GM23338 (cell line): ENCODE results near the gene PARG. TPM values are rescaled to one million over a fixed set of nuclear protein-coding genes. Genes with fewer than 3 reads are reported as not detected.

ENCODE experiments used
- ATAC-seq: fragments of 200-7000 bp; cut with Tn5 transposase; 3 replicates; pipeline ENCODE4 v1.9.1; 2020
- DNase-seq: peaks from one replicate; pipeline ENCODE4 v3.0.0-alpha.2; 2015; ENCODE audit warnings: low spot score
- H2AFZ ChIP-seq: fragments of 200-600 bp; sonication (generic); 2 replicates; pipeline ENCODE4 v1.8.0; 2016; ENCODE audit warnings: antibody characterized with exemption, mild to moderate bottlenecking, moderate library complexity
- H3F3A ChIP-seq: fragments of 200-600 bp; sonication (generic); replicated peaks from 2 replicates; pipeline ENCODE4 v1.8.0; 2017; ENCODE audit warnings: antibody characterized with exemption, mixed run types, low read depth
- H3K27ac ChIP-seq: fragments of 200-600 bp; sonication (generic); 2 replicates; pipeline ENCODE4 v1.6.1; 2016; ENCODE audit warnings: low read depth
- H3K27me3 ChIP-seq: fragments of 200-600 bp; sonication (generic); 2 replicates; pipeline ENCODE4 v1.8.0; 2016; ENCODE audit warnings: mild to moderate bottlenecking, mixed run types, moderate library complexity; ENCODE audit not compliant: insufficient read depth
- H3K36me3 ChIP-seq: fragments of 200-600 bp; sonication (generic); 2 replicates; pipeline ENCODE4 v1.8.0; 2016; ENCODE audit warnings: mild to moderate bottlenecking; ENCODE audit not compliant: insufficient read depth
- H3K4me1 ChIP-seq: fragments of 200-600 bp; sonication (generic); 2 replicates; pipeline ENCODE4 v1.8.0; 2016; ENCODE audit warnings: mild to moderate bottlenecking, moderate library complexity; ENCODE audit not compliant: insufficient read depth
- H3K4me2 ChIP-seq: fragments of 200-600 bp; sonication (generic); 2 replicates; pipeline ENCODE4 v1.7.1; 2017; ENCODE audit warnings: mixed run types
- H3K4me3 ChIP-seq: fragments of 200-600 bp; sonication (generic); 2 replicates; pipeline ENCODE4 v1.6.1; 2016; ENCODE audit warnings: mixed run types
- H3K79me2 ChIP-seq: fragments of 200-600 bp; sonication (generic); replicated peaks from 2 replicates; pipeline ENCODE4 v1.8.0; 2017; ENCODE audit warnings: mild to moderate bottlenecking; ENCODE audit not compliant: insufficient read depth
- H3K9me2 ChIP-seq: fragments of 200-600 bp; sonication (generic); 2 replicates; pipeline ENCODE4 v1.8.0; 2017; ENCODE audit not compliant: insufficient read depth
- H4K20me1 ChIP-seq: fragments of 200-600 bp; sonication (generic); replicated peaks from 2 replicates; pipeline ENCODE4 v1.8.0; 2017; ENCODE audit warnings: mild to moderate bottlenecking; ENCODE audit not compliant: insufficient read depth
- H3K27ac Mint-ChIP-seq: 2 replicates; pipeline ENCODE4 v1.8.0; 2020; ENCODE audit warnings: inconsistent platforms, mild to moderate bottlenecking, moderate library complexity, mixed read lengths
- H3K27me3 Mint-ChIP-seq: 3 replicates; pipeline ENCODE4 v1.8.0; 2022; ENCODE audit warnings: low read depth, mild to moderate bottlenecking, moderate library complexity, mixed read lengths, inconsistent platforms; ENCODE audit not compliant: insufficient read depth, poor library complexity
- H3K36me3 Mint-ChIP-seq: 3 replicates; pipeline ENCODE4 v1.8.0; 2021; ENCODE audit warnings: low read depth, mild to moderate bottlenecking, inconsistent platforms, moderate library complexity, mixed read lengths
- H3K4me1 Mint-ChIP-seq: 3 replicates; pipeline ENCODE4 v1.8.0; 2020; ENCODE audit warnings: mild to moderate bottlenecking, inconsistent platforms, mixed read lengths
- H3K4me3 Mint-ChIP-seq: 3 replicates; pipeline ENCODE4 v1.8.0; 2021; ENCODE audit warnings: moderate library complexity, mild to moderate bottlenecking, inconsistent platforms, mixed read lengths
- H3K9me3 Mint-ChIP-seq: 3 replicates; pipeline ENCODE4 v1.8.0; 2020; ENCODE audit warnings: moderate library complexity, mild to moderate bottlenecking, inconsistent platforms, mixed read lengths
- CREB1 ChIP-seq: fragments of 250-450 bp; sonication (Bioruptor Pico); IDR thresholded peaks from 2 replicates; pipeline ENCODE4 v1.5.0; 2020; ENCODE audit warnings: low read depth, mild to moderate bottlenecking, moderate library complexity
- CTCF ChIP-seq, 2 experiments: fragments of 200-600 bp in 1 of 2; sonication (generic) in 1 of 2; conservative IDR thresholded peaks; 2 replicates each; pipeline versions ENCODE4 v1.5.1 to v1.6.1; 2016 to 2017; ENCODE audit warnings: antibody characterized with exemption in 2 of 2, low read depth in 2 of 2, mild to moderate bottlenecking in 2 of 2, moderate library complexity in 1 of 2
- EZH2phosphoT487 ChIP-seq: fragments of 200-600 bp; sonication (generic); IDR thresholded peaks from one replicate; pipeline ENCODE4 v1.8.1; 2018; ENCODE audit warnings: antibody characterized with exemption; ENCODE audit not compliant: unreplicated experiment
- JUNB ChIP-seq: IDR thresholded peaks from one replicate; pipeline ENCODE4 v1.6.1; 2016; ENCODE audit warnings: antibody characterized with exemption; ENCODE audit not compliant: unreplicated experiment
- NANOG ChIP-seq: IDR thresholded peaks from 2 replicates; pipeline ENCODE4 v1.6.1; 2016; ENCODE audit warnings: antibody characterized with exemption, borderline replicate concordance
- POLR2AphosphoS5 ChIP-seq: IDR thresholded peaks from 2 replicates; pipeline ENCODE4 v1.6.1; 2016; ENCODE audit warnings: antibody characterized with exemption, low read depth
- STAT1 ChIP-seq: IDR thresholded peaks from one replicate; pipeline ENCODE4 v1.6.1; 2016; ENCODE audit warnings: antibody characterized with exemption; ENCODE audit not compliant: unreplicated experiment
- ZNF114 ChIP-seq: fragments of 250-450 bp; sonication (Bioruptor Pico); IDR thresholded peaks from 2 replicates; pipeline ENCODE4 v1.5.0; 2020; ENCODE audit warnings: mild to moderate bottlenecking, moderate library complexity
- ZNF331 ChIP-seq: fragments of 250-450 bp; sonication (Bioruptor Pico); IDR thresholded peaks from 2 replicates; pipeline ENCODE4 v1.5.0; 2020; ENCODE audit warnings: low read depth, mild to moderate bottlenecking, moderate library complexity
- polyA plus RNA-seq: library from polyadenylated mRNA; unstranded; fragments of >200 nt; fragmentation: Nextera tagmentation; extraction: Ambion mirVana; gene quantifications from 2 replicates; pipeline ENCODE4 v1.2.1, GENCODE V29; 2016
- total RNA-seq: library from RNA; depleted of rRNA; stranded (reverse); fragments of >200 nt; shearing (Covaris generic); gene quantifications from 2 replicates; pipeline ENCODE4 v1.2.3, GENCODE V29; 2014
- TF ChIP-seq, protein P1 (sequence below): IDR thresholded peaks from one replicate; pipeline ENCODE4 v1.6.1; 2018; ENCODE audit warnings: antibody characterized with exemption; ENCODE audit not compliant: unreplicated experiment
- TF ChIP-seq, protein P2 (sequence below): fragments of 250-450 bp; sonication (Bioruptor Pico); IDR thresholded peaks from 2 replicates; pipeline ENCODE4 v1.5.0; 2020; ENCODE audit warnings: mild to moderate bottlenecking, moderate library complexity

Gene PARG
- total and polyA plus RNA-seq, 2 experiments from 2014 or later, result 19.1 to 63.8 TPM

DNA sequence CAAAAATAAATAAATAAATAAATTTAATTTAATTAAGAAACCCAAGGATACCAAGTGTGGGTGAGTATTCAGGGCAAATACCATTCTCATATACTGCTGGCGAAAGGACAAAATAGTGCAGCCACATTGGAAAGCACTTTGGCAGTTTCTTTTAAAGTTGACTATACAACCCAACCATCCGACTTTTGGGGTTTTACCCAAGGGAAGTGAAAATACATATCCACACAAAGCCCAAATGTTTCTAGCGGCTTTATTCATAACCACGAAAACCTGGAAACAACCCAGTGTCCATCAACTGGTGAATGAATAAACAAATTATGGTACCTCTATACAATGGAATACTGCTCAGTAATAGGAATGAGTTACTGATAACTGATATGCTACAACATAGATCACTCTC is 143.6 kb downstream of the PARG start:
- Histone ChIP-seq H3K27ac (no peak overlapping the region), H3K4me3 (no peak overlapping the region), H3K4me2 (no peak overlapping the region), H4K20me1 (no peaks in the 10 kb centered on the region), H3K9me2 (no peaks in the 10 kb centered on the region), H3K79me2 (no peaks in the 10 kb centered on the region), H3F3A (no peaks in the 10 kb centered on the region), H3K36me3 (no peaks in the 10 kb centered on the region), H3K27me3 (no peaks in the 10 kb centered on the region), H3K4me1 (no peaks in the 10 kb centered on the region), H2AFZ (no peak overlapping the region)
- DNase-seq (no peak), ATAC-seq (no peak)
- H3K4me3 Mint-ChIP-seq, result no peak overlapping the region
- H3K36me3 Mint-ChIP-seq, result no peaks in the 10 kb centered on the region
- peaks cover 1% of the 10 kb centered on the region for H3K27me3 Mint-ChIP-seq
- no peak for TF ChIP-seq NANOG
- TF ChIP-seq, protein P1, sequence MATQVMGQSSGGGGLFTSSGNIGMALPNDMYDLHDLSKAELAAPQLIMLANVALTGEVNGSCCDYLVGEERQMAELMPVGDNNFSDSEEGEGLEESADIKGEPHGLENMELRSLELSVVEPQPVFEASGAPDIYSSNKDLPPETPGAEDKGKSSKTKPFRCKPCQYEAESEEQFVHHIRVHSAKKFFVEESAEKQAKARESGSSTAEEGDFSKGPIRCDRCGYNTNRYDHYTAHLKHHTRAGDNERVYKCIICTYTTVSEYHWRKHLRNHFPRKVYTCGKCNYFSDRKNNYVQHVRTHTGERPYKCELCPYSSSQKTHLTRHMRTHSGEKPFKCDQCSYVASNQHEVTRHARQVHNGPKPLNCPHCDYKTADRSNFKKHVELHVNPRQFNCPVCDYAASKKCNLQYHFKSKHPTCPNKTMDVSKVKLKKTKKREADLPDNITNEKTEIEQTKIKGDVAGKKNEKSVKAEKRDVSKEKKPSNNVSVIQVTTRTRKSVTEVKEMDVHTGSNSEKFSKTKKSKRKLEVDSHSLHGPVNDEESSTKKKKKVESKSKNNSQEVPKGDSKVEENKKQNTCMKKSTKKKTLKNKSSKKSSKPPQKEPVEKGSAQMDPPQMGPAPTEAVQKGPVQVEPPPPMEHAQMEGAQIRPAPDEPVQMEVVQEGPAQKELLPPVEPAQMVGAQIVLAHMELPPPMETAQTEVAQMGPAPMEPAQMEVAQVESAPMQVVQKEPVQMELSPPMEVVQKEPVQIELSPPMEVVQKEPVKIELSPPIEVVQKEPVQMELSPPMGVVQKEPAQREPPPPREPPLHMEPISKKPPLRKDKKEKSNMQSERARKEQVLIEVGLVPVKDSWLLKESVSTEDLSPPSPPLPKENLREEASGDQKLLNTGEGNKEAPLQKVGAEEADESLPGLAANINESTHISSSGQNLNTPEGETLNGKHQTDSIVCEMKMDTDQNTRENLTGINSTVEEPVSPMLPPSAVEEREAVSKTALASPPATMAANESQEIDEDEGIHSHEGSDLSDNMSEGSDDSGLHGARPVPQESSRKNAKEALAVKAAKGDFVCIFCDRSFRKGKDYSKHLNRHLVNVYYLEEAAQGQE, result no peak
- TF ChIP-seq JUNB, result no peak
- TF ChIP-seq ZNF114 (CRISPR knock-in tag), result no peak
- no peak for TF ChIP-seq CREB1 (CRISPR knock-in tag)
- TF ChIP-seq EZH2phosphoT487, result no peak
- TF ChIP-seq ZNF331 (CRISPR knock-in tag), result no peak
- no peak for TF ChIP-seq STAT1
- TF ChIP-seq POLR2AphosphoS5, result no peak
- no peak for TF ChIP-seq CTCF (conservative IDR thresholded peaks at IDR 0.05; ENCODE audit: low read depth in 2 of 2)
- TF ChIP-seq, protein P2, sequence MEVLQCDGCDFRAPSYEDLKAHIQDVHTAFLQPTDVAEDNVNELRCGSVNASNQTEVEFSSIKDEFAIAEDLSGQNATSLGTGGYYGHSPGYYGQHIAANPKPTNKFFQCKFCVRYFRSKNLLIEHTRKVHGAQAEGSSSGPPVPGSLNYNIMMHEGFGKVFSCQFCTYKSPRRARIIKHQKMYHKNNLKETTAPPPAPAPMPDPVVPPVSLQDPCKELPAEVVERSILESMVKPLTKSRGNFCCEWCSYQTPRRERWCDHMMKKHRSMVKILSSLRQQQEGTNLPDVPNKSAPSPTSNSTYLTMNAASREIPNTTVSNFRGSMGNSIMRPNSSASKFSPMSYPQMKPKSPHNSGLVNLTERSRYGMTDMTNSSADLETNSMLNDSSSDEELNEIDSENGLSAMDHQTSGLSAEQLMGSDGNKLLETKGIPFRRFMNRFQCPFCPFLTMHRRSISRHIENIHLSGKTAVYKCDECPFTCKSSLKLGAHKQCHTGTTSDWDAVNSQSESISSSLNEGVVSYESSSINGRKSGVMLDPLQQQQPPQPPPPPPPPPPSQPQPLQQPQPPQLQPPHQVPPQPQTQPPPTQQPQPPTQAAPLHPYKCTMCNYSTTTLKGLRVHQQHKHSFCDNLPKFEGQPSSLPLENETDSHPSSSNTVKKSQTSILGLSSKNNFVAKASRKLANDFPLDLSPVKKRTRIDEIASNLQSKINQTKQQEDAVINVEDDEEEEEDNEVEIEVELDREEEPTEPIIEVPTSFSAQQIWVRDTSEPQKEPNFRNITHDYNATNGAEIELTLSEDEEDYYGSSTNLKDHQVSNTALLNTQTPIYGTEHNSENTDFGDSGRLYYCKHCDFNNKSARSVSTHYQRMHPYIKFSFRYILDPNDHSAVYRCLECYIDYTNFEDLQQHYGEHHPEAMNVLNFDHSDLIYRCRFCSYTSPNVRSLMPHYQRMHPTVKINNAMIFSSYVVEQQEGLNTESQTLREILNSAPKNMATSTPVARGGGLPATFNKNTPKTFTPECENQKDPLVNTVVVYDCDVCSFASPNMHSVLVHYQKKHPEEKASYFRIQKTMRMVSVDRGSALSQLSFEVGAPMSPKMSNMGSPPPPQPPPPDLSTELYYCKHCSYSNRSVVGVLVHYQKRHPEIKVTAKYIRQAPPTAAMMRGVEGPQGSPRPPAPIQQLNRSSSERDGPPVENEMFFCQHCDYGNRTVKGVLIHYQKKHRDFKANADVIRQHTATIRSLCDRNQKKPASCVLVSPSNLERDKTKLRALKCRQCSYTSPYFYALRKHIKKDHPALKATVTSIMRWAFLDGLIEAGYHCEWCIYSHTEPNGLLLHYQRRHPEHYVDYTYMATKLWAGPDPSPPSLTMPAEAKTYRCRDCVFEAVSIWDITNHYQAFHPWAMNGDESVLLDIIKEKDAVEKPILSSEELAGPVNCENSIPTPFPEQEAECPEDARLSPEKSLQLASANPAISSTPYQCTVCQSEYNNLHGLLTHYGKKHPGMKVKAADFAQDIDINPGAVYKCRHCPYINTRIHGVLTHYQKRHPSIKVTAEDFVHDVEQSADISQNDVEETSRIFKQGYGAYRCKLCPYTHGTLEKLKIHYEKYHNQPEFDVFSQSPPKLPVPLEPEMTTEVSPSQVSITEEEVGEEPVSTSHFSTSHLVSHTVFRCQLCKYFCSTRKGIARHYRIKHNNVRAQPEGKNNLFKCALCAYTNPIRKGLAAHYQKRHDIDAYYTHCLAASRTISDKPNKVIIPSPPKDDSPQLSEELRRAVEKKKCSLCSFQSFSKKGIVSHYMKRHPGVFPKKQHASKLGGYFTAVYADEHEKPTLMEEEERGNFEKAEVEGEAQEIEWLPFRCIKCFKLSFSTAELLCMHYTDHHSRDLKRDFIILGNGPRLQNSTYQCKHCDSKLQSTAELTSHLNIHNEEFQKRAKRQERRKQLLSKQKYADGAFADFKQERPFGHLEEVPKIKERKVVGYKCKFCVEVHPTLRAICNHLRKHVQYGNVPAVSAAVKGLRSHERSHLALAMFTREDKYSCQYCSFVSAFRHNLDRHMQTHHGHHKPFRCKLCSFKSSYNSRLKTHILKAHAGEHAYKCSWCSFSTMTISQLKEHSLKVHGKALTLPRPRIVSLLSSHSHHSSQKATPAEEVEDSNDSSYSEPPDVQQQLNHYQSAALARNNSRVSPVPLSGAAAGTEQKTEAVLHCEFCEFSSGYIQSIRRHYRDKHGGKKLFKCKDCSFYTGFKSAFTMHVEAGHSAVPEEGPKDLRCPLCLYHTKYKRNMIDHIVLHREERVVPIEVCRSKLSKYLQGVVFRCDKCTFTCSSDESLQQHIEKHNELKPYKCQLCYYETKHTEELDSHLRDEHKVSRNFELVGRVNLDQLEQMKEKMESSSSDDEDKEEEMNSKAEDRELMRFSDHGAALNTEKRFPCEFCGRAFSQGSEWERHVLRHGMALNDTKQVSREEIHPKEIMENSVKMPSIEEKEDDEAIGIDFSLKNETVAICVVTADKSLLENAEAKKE (CRISPR knock-in tag), result no peak
- H3K9me3 Mint-ChIP-seq, result no peaks in the 10 kb centered on the region
- no peak overlapping the region for H3K27ac Mint-ChIP-seq
- H3K4me1 Mint-ChIP-seq, result no peaks in the 10 kb centered on the region
